ENCODE results near the gene RSPH3.
"Not testable (repeated sequence)": the region's sequence is repeated elsewhere in the genome, so short reads cannot be mapped to it uniquely, and the experiment has no call there.

RSPH3 gene

GRCh38 chr6:158970640-158971275, 29.2 kb downstream of the RSPH3 start:
- no peak for DNase-seq

- DNase-seq: no peak
Measured at GRCh38 chr6:158969148-158969547, 30.9 kb downstream of the RSPH3 start.

- no peak for DNase-seq
Measured at GRCh38 chr6:158963020-158963808, 36.8 kb downstream of the RSPH3 start.

- no peak for DNase-seq
Measured at GRCh38 chr6:158962371-158962770, 37.6 kb downstream of the RSPH3 start.

DNA sequence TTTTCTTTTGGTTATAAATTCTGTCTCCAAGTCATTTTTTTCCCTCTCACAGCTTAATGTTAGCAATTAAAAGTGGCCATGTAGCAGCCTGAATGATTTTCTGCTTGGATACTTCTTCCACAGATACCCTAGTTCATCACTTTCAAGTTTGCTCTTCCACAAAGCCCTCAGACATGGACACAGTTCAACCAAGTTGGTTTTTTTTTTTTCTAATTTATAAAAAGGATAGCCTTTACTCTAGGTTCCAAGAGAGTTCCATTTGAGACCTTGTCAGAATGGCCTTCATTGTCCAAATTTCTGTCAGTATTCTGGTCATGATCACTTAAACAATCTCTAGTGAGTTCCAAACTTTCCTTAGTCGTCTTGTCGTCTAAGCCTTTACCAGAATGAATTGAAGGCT, 40.0 kb downstream of the RSPH3 start:
- DNase-seq: no peak

- DNase-seq: no peak
Measured at GRCh38 chr6:158959552-158959951, 40.5 kb downstream of the RSPH3 start.

DNA sequence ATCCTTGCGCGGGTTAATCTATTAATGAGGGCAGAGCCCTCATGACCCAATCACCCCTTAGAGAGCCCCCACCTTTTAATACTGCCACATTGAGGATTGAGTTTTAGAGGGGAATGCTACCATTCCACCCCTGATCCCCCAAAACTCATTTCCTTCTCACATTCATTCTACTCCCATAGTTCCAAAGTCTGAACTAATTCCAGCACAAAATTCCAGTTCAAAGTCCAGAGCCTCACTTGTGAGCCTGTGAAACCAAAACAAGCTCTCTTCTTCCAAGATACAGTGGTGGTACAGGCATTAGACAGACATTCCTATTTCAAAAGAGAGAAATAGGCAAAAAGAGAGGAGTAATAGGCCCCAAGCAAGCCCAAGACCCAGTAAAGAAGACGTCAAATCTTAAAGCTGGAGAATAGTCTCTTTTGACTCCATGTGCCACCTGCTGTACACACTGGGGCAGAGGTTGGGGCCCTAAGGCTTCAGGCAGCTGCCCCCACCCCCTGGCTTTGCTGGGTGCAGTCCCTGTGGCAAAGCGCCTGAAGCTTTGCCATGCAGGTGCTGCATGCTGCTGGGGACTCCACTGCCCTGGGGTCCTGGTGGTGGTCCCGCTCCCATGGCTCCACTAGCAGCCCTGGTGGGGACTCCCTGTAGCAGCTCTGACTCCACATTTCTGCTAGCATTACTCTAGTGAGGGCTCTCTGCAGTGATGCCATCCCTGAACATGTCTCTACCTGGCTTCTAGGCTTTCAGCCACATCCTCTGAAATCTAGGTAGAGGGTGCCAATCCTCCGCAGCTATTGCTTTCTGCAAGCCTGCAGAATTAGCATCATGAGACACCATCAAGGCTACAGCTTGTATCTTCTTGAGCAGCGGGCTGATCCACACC, 41.3 kb downstream of the RSPH3 start:
- no peak for DNase-seq

DNA sequence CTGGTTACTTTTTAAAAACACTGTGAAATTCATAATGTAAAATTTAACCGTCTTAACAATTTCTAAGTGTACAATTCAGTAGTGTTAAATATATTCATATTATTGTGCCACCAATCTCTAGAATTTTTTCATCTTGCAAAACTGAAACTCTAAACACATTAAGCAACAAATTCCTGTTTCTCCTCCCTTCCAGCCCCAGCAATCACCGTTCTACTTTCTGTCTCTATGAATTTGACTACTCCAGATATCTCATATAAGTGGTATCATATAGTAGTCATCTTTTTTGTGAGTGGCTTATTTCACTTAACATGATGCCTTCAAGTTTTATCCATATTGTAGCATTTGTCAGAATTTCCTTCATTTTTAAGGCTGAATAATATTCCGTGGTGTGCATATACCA, 44.7 kb downstream of the RSPH3 start:
- no peak for DNase-seq

DNA sequence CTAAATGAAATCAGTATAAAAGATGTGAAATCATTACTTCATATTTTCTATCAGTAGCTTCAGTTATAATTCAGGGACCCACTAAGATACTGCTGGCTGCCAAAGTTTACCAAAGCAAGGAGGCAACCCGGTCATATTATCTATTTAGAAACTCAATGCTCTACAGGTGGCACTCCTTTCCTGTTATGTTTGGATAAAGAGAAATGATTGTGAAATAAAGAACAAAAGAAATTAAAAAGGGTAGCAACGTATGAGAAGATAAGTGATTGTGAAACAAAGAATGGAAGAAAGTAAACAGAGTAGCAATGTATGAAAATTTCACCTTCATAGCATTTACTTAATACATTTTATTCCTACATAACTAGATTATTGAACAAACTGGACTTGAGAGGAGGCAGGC, 45.2 kb downstream of the RSPH3 start:
- DNase-seq: no peak

- DNase-seq: not testable (repeated sequence)
Measured at GRCh38 chr6:158952011-158952410, 48.0 kb downstream of the RSPH3 start.

- not testable (repeated sequence) for DNase-seq
Measured at GRCh38 chr6:158951565-158951964, 48.4 kb downstream of the RSPH3 start.

DNA sequence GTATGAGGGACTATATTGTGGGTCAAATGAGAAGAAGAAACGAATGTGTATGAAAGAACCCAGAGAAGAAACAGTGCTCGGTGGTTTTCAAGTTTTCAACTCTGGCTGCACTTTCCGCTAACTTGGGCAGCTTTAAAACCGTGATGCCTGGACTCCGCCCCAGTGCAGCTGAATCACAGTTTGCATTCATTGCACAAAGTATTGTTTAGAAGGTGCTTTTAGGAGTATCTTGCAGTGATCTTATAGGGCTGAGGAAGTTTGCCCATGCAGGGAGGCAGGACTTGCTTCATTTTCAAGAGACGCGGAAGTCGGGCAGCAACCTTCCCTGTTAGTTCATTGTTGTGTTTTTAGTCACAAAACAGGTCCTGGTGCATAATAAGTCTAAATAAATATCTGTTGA, 52.7 kb downstream of the RSPH3 start:
- DNase-seq: no peak

DNA sequence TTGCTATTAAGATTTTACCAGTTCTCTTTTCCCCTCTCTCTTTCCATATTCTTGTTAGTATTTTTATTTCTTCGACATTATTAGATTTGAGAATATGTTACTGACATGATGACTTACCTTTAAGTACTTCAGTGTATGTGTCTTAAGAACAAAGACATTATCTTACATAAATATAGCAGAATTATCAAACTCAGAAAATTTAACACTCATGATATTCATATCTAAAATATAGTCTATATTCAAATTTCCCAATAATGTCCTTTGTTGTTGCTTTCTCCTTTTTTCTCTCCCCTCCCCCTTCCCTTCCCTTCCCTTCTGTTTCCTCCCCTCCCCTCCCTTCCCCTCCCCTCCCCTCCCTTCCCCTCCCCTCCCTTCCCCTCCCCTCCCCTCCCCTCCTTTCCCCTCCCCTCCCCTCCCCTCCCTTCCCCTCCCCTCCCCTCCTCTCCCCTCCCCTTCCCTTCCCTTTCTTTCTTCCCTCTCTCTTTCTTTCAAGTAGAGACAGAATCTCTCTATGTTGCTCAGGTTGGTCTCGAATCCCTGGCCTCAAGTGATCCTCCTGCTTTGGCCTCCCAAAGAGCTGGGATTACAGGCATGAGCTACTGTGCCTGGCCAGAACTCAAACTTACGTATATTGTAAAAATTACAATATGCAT, 56.5 kb downstream of the RSPH3 start:
- no peak for DNase-seq

GRCh38 chr6:158942349-158942748, 57.7 kb downstream of the RSPH3 start:
- DNase-seq: no peak

DNA sequence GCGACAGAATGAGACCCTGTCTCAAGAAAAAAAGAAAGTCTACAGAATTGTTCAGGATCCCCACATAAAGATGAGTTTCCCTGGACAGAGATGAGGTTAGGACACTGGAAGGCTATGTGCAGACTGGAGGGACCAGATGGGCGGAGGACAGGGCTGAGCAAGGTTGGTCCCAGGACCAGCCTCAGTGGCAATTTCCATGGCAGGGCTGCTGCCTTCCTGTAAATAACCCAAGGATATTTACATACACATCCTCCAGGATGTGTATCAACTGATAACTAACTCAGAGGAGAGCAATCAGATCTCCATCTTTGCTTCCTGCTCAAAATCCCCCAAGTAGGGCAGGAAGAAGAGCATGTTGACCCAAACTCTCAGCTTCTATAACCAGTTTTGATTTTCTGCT, 58.8 kb downstream of the RSPH3 start:
- DNase-seq: no peak

GRCh38 chr6:158939255-158940159, 60.5 kb downstream of the RSPH3 start:
- no peak for DNase-seq

GRCh38 chr6:158938811-158939254, 61.2 kb downstream of the RSPH3 start:
- no peak for DNase-seq

DNA sequence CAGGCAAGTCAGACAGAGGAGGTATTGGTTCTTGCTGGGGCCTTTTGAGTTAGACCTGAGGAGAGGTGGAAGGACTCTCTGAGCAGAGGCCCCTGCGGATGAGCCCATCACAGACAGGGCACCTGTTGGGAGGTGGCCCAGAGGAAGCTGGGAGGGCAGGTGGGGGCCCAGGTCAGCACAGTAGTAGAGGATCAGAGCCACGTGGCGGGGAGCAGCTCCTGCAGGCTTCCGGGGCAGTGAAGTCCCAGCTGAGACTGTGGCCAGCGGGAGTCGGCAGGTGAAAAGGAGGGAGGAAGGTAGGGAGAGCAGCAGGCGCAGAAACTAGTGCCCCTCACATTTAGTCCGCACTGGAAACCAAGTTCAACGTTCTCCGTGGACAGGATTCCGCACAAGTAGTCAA, 61.8 kb downstream of the RSPH3 start:
- DNase-seq: no peak

- DNase-seq: no peak
Measured at GRCh38 chr6:158934157-158934556, 65.8 kb downstream of the RSPH3 start.

- DNase-seq: no peak
Measured at GRCh38 chr6:158933079-158933595, 66.9 kb downstream of the RSPH3 start.

GRCh38 chr6:158928068-158928467, 71.9 kb downstream of the RSPH3 start:
- DNase-seq: no peak

GRCh38 chr6:158926414-158926813, 73.6 kb downstream of the RSPH3 start:
- no peak for DNase-seq

Data from NCI-H2171 (cell line).